ENCODE results near the gene TRIP10. TPM values are rescaled to one million over a fixed set of nuclear protein-coding genes. Genes with fewer than 3 reads are reported as not detected.

Gene TRIP10
- total and polyA plus RNA-seq, 2 of the 8 experiments (the other 6 are each of a cell fraction or from before 2014, with no cell fraction given) = 27.8 to 69.5 TPM

GRCh38 chr19:6707011-6707657 is 32.3 kb upstream of the TRIP10 start:
- Histone ChIP-seq H2BK15ac (ENCODE audit: low read length) (no peak overlapping the region), H3K56ac (replicated peaks; ENCODE audit: insufficient read length, low read depth, low read length) (no peak overlapping the region), H2BK120ac (replicated peaks; ENCODE audit: low read depth, low read length) (no peak overlapping the region), H3K79me1 (ENCODE audit: low read depth, low read length) (no peaks in the 10 kb centered on the region), H2AK5ac (ENCODE audit: low read depth, low read length) (no peak overlapping the region), H4K20me1 (replicated peaks in 1 of 2; ENCODE audit: control insufficient read depth in 1 of 2, insufficient read depth in 2 of 2, low read length in 2 of 2) (no peaks in the 10 kb centered on the region), H2AFZ (ENCODE audit: low read length) (no peak overlapping the region), H3K27ac (ENCODE audit: low read depth, low read length) (no peak overlapping the region), H4K8ac (ENCODE audit: extremely low read depth, insufficient read depth, low read length) (no peak overlapping the region; the same call in 1 of the 2 replicates), H2BK20ac (ENCODE audit: low read length) (no peak overlapping the region), H3K9me3 (ENCODE audit: insufficient read depth in 2 of 2, low read depth in 1 of 2, low read length in 1 of 2) (no peaks in the 10 kb centered on the region), H3K4me1 (replicated peaks in 1 of 4; ENCODE audit: control insufficient read depth in 3 of 4, insufficient read depth in 4 of 4, low read length in 3 of 4) (peaks cover 0 to 8% (median 2%) of the 10 kb centered on the region in 4 experiments; a peak in 4 of 7 replicates), H3K9ac (replicated peaks in 1 of 4; ENCODE audit: extremely low read depth in 1 of 4, low read depth in 3 of 4, low read length in 3 of 4) (no peak overlapping the region), H3K36me3 (ENCODE audit: control insufficient read depth in 2 of 4, insufficient read depth in 4 of 4, low read length in 3 of 4) (no peaks in the 10 kb centered on the region), H3K4ac (replicated peaks; ENCODE audit: insufficient read length, low read depth, low read length) (no peak overlapping the region), H2BK12ac (ENCODE audit: low read depth, low read length) (no peak overlapping the region), H4K91ac (replicated peaks; ENCODE audit: insufficient read length, low read length) (no peak overlapping the region), H3K27me3 (replicated peaks in 1 of 4; ENCODE audit: control insufficient read depth in 3 of 4, extremely low read depth in 1 of 4, insufficient read depth in 3 of 4, low read length in 3 of 4) (peaks cover 0 to 22% (median 18%) of the 10 kb centered on the region in 4 experiments; a peak in 6 of 7 replicates), H3K4me3 (ENCODE audit: extremely low read depth in 1 of 4, insufficient read depth in 2 of 4, low read depth in 3 of 4, low read length in 4 of 4) (no peak overlapping the region), H3K14ac (ENCODE audit: insufficient read length) (no peak overlapping the region), H3K79me2 (ENCODE audit: control insufficient read depth in 1 of 2, insufficient read depth in 2 of 2, low read length in 2 of 2) (no peaks in the 10 kb centered on the region), H3K23me2 (ENCODE audit: low read depth, low read length) (peaks cover 9% of the 10 kb centered on the region), H4K5ac (ENCODE audit: insufficient read length, low read depth, low read length) (no peak overlapping the region), H2BK5ac (ENCODE audit: low read depth, low read length) (no peak overlapping the region), H3K23ac (ENCODE audit: insufficient read length) (no peak overlapping the region), H3K4me2 (ENCODE audit: insufficient read depth in 1 of 2, low read depth in 2 of 2, low read length in 2 of 2) (no peak overlapping the region), H3K18ac (ENCODE audit: extremely low read depth, low read length) (no peak overlapping the region)
- ChIA-PET CTCF (ENCODE audit: partially characterized antibody) (interaction anchor here (0.5 kb wide), 1 partner anchor 61 kb away, joined by 3 read pairs; no protein-coding TSS in a partner anchor), POLR2A (ENCODE audit: partially characterized antibody) (no interaction called here)
- WGBS, 2 experiments (ENCODE audit: extremely low coverage in 1 of 2, insufficient coverage in 1 of 2, insufficient read length in 1 of 2, insufficient replicate concordance in 2 of 2, low coverage in 1 of 2, low lambda C conversion rate in 2 of 2, missing lambda C conversion rate in 1 of 2) = 95% methylated on average over 17 of the region's 44 CpGs; no CpG with 5 or more reads in 1 of the 2 experiments
- DNase-seq (ENCODE audit: low read depth in 1 of 2, low spot score in 2 of 2) (no peak), FAIRE-seq (no peak)
- TF ChIP-seq MAX (IDR thresholded peaks at IDR 0.05) = no peak
- TF ChIP-seq NANOG (IDR thresholded peaks at IDR 0.05; ENCODE audit: insufficient read depth, low read depth, low read length, poor library complexity, severe bottlenecking) = no peak
- TF ChIP-seq PHF8 (conservative IDR thresholded peaks at IDR 0.05; ENCODE audit: low read depth, low read length) = no peak
- TF ChIP-seq EP300 (IDR thresholded peaks at IDR 0.05; ENCODE audit: borderline replicate concordance in 1 of 2, low read depth in 2 of 2, low read length in 2 of 2) = no peak
- no peak for TF ChIP-seq CHD1 (IDR thresholded peaks at IDR 0.05; ENCODE audit: low read depth, low read length)
- no peak for TF ChIP-seq SP2 (IDR thresholded peaks at IDR 0.05; ENCODE audit: low read length)
- TF ChIP-seq RXRA (IDR thresholded peaks at IDR 0.05; ENCODE audit: insufficient read depth, low read depth, low read length) = no peak
- no peak for TF ChIP-seq SRF (IDR thresholded peaks at IDR 0.05; ENCODE audit: low read depth, low read length)
- TF ChIP-seq BACH1 (IDR thresholded peaks at IDR 0.05; ENCODE audit: low read length) = no peak
- no peak for TF ChIP-seq EGR1 (IDR thresholded peaks at IDR 0.05; ENCODE audit: borderline replicate concordance, low read depth, low read length)
- no peak for TF ChIP-seq SP4 (IDR thresholded peaks at IDR 0.05; ENCODE audit: low read length)
- TF ChIP-seq TEAD4 (IDR thresholded peaks at IDR 0.05; ENCODE audit: low read depth, low read length) = no peak
- no peak for TF ChIP-seq KDM4A (IDR thresholded peaks at IDR 0.05; ENCODE audit: low read depth, low read length, severe bottlenecking)
